Liver (tissue), 9 donors: ENCODE results near the gene SEH1L. TPM values are rescaled to one million over a fixed set of nuclear protein-coding genes. Genes with fewer than 3 reads are reported as not detected.

Source experiments
- DNase-seq: peaks from one replicate; pipeline ENCODE4 v3.0.0-alpha.2; 2017; ENCODE audit warnings: low spot score
- H3K27ac ChIP-seq, 2 donors: one replicate each; pipeline ENCODE4 v1.7.0; 2013; ENCODE audit warnings: inconsistent platforms in 2 of 2, low read length in 2 of 2, control low read depth in 1 of 2, low read depth in 1 of 2, mild to moderate bottlenecking in 1 of 2
- H3K27me3 ChIP-seq, 4 donors: one replicate each; pipeline versions ENCODE4 v1.6.1 to v1.7.0; 2013; ENCODE audit warnings: low read length in 3 of 4, inconsistent platforms in 1 of 4, mild to moderate bottlenecking in 1 of 4, moderate library complexity in 1 of 4; ENCODE audit not compliant: control insufficient read depth in 4 of 4, insufficient read depth in 4 of 4
- H3K36me3 ChIP-seq, 4 donors: one replicate each; pipeline versions ENCODE4 v1.6.1 to v1.7.0; 2013; ENCODE audit warnings: low read length in 3 of 4, mild to moderate bottlenecking in 3 of 4, low read depth in 1 of 4, moderate library complexity in 1 of 4; ENCODE audit not compliant: control insufficient read depth in 4 of 4, insufficient read depth in 3 of 4
- H3K4me1 ChIP-seq, 4 donors: one replicate each; pipeline versions ENCODE4 v1.6.1 to v1.7.0; 2013; ENCODE audit warnings: low read length in 3 of 4, mild to moderate bottlenecking in 3 of 4, moderate library complexity in 1 of 4; ENCODE audit not compliant: control insufficient read depth in 4 of 4, insufficient read depth in 4 of 4
- H3K4me3 ChIP-seq, 3 donors: one replicate each; pipeline versions ENCODE4 v1.6.1 to v1.7.0; 2013; ENCODE audit warnings: low read length in 3 of 3, control low read depth in 1 of 3, low read depth in 1 of 3, mild to moderate bottlenecking in 1 of 3
- H3K9ac ChIP-seq, 2 donors: one replicate each; pipeline ENCODE4 v1.7.0; 2013; ENCODE audit warnings: low read length in 2 of 2, mild to moderate bottlenecking in 2 of 2, moderate library complexity in 2 of 2, control low read depth in 1 of 2, low read depth in 1 of 2
- H3K9me3 ChIP-seq, 4 donors: one replicate each; pipeline versions ENCODE4 v1.6.1 to v1.7.0; 2013; ENCODE audit warnings: low read length in 3 of 4; ENCODE audit not compliant: control insufficient read depth in 4 of 4
- ATF3 ChIP-seq: IDR thresholded peaks from 2 replicates; pipeline ENCODE4 v1.6.1; 2016; ENCODE audit warnings: antibody characterized with exemption
- EGR1 ChIP-seq, 2 donors: IDR thresholded peaks; 2 replicates each; pipeline ENCODE4 v1.6.1; 2016 to 2018; ENCODE audit warnings: antibody characterized with exemption in 2 of 2, low read depth in 2 of 2
- FOXA1 ChIP-seq: IDR thresholded peaks from 2 replicates; pipeline ENCODE4 v1.6.1; 2016; ENCODE audit warnings: antibody characterized with exemption
- FOXA2 ChIP-seq: IDR thresholded peaks from 2 replicates; pipeline ENCODE4 v1.6.1; 2016; ENCODE audit warnings: antibody characterized with exemption
- GABPA ChIP-seq, 2 donors: IDR thresholded peaks in 1 of 2; conservative IDR thresholded peaks in 1 of 2; 2 replicates each; pipeline ENCODE4 v1.6.1; 2016; ENCODE audit warnings: antibody characterized with exemption in 2 of 2, mild to moderate bottlenecking in 1 of 2, moderate library complexity in 1 of 2
- HNF4G ChIP-seq: IDR thresholded peaks from 2 replicates; pipeline ENCODE4 v1.6.1; 2016; ENCODE audit warnings: antibody characterized with exemption
- MAX ChIP-seq: IDR thresholded peaks from 2 replicates; pipeline ENCODE4 v1.6.1; 2016; ENCODE audit warnings: antibody characterized with exemption
- NR2F2 ChIP-seq: IDR thresholded peaks from 2 replicates; pipeline ENCODE4 v1.6.1; 2016; ENCODE audit warnings: antibody characterized with exemption
- RAD21 ChIP-seq, 2 donors: IDR thresholded peaks; 2 replicates each; pipeline ENCODE4 v1.6.1; 2016; ENCODE audit warnings: antibody characterized with exemption in 2 of 2, mild to moderate bottlenecking in 2 of 2
- REST ChIP-seq: IDR thresholded peaks from 2 replicates; pipeline ENCODE4 v1.6.1; 2016; ENCODE audit warnings: antibody characterized with exemption, mild to moderate bottlenecking
- RXRA ChIP-seq, 2 donors: IDR thresholded peaks; 2 replicates each; pipeline ENCODE4 v1.6.1; 2017 to 2018; ENCODE audit warnings: antibody characterized with exemption in 2 of 2, mild to moderate bottlenecking in 1 of 2
- SP1 ChIP-seq: IDR thresholded peaks from 2 replicates; pipeline ENCODE4 v1.6.1; 2018; ENCODE audit warnings: antibody characterized with exemption, mild to moderate bottlenecking
- TAF1 ChIP-seq: conservative IDR thresholded peaks from 2 replicates; pipeline ENCODE4 v1.6.1; 2016; ENCODE audit warnings: antibody characterized with exemption, mild to moderate bottlenecking
- YY1 ChIP-seq: IDR thresholded peaks from 2 replicates; pipeline ENCODE4 v1.6.1; 2016; ENCODE audit warnings: antibody characterized with exemption, mild to moderate bottlenecking
- ZBTB33 ChIP-seq: IDR thresholded peaks from 2 replicates; pipeline ENCODE4 v1.6.1; 2016; ENCODE audit warnings: antibody characterized with exemption
- WGBS: extraction: QIAGEN DNeasy Blood & Tissue Kit; methylation state at CpG from one replicate; pipeline ENCODE4 v1.1.7; 2013; 5-methylcytosine and 5-hydroxymethylcytosine counted together
- polyA plus RNA-seq, 2 donors: library from polyadenylated mRNA; stranded (reverse) in 1 of 2; unstranded in 1 of 2; fragments of 200-250 nt in 1 of 2; fragments of >200 nt in 1 of 2; fragmentation: Nextera tagmentation in 1 of 2; extraction: Ambion mirVana in 1 of 2; gene quantifications; one replicate each; pipeline versions ENCODE4 v1.2.1 to v1.2.3, GENCODE V29; 2013 to 2015
- total RNA-seq, 2 donors: library from RNA; depleted of rRNA; stranded (reverse); fragments of >200 nt; gene quantifications; one replicate each; pipeline ENCODE4 v1.2.3, GENCODE V29; 2014
- donor health status: healthy.
- donor health status: healthy.
- donor health status: healthy.
- donor health status: healthy.
- donor health status: healthy.

SEH1L gene
- total and polyA plus RNA-seq, 4 donors = 12.2 to 28.5 (median 16.8) TPM

- Histone ChIP-seq H3K36me3 (peaks cover 0 to 1% (median 0%) of the 10 kb centered on the region in 4 donors), H3K4me1 (peaks cover 9 to 21% (median 16%) of the 10 kb centered on the region in 4 donors), H3K27me3 (no peaks in the 10 kb centered on the region), H3K27ac (peak overlapping the region; percentile 96 to 99), H3K4me3 (peak overlapping the region; percentile 69 to 80 (median 74)), H3K9ac (peak overlapping the region; percentile 36 to 71), H3K9me3 (no peaks in the 10 kb centered on the region)
- WGBS = 1% methylated on average over 81 of the region's 81 CpGs
- TF ChIP-seq YY1 (no peak), GABPA (IDR thresholded peaks at IDR 0.05 in 1 of 2, conservative IDR thresholded peaks at IDR 0.05 in 1 of 2) (peak in 1 of 2 donors; percentile 78), MAX (peak; percentile 85), FOXA2 (no peak), NR2F2 (no peak), SP1 (peak; percentile 45), EGR1 (IDR thresholded peaks at IDR 0.05; ENCODE audit: low read depth in 2 of 2) (peak; percentile 10 to 29), RXRA (IDR thresholded peaks at IDR 0.05) (peak; percentile 15), FOXA1 (peak; percentile 3)
- peak; percentile 87 for DNase-seq
Measured at GRCh38 chr18:12948050-12948804, 416 bp downstream of the SEH1L start.

- no peak for DNase-seq
- H3K9ac ChIP-seq = no peak overlapping the region
- TF ChIP-seq MAX = no peak
- no peak for TF ChIP-seq TAF1
- no peak for TF ChIP-seq GABPA (IDR thresholded peaks at IDR 0.05 in 1 of 2, conservative IDR thresholded peaks at IDR 0.05 in 1 of 2)
- TF ChIP-seq RXRA (IDR thresholded peaks at IDR 0.05) = no peak
- no peak for TF ChIP-seq NR2F2
- TF ChIP-seq ATF3 = no peak
- peaks cover 2 to 28% (median 15%) of the 10 kb centered on the region in 4 donors for H3K36me3 ChIP-seq
- no peak overlapping the region for H3K4me3 ChIP-seq
- H3K27me3 ChIP-seq = no peaks in the 10 kb centered on the region
- H3K9me3 ChIP-seq = no peaks in the 10 kb centered on the region
- no peak overlapping the region for H3K27ac ChIP-seq
- H3K4me1 ChIP-seq = peaks cover 0 to 3% (median 0%) of the 10 kb centered on the region in 4 donors
- WGBS = 96% methylated on average over 3 of the region's 3 CpGs
Measured at GRCh38 chr18:12958478-12958877, 10.7 kb downstream of the SEH1L start.

GRCh38 chr18:12960395-12960794, 12.6 kb downstream of the SEH1L start:
- no peak for DNase-seq
- Histone ChIP-seq H3K9me3 (no peaks in the 10 kb centered on the region), H3K4me1 (peaks cover 0 to 3% (median 0%) of the 10 kb centered on the region in 4 donors), H3K4me3 (no peak overlapping the region), H3K36me3 (peaks cover 3 to 31% (median 20%) of the 10 kb centered on the region in 4 donors), H3K27me3 (no peaks in the 10 kb centered on the region), H3K27ac (no peak overlapping the region), H3K9ac (no peak overlapping the region)
- TF ChIP-seq EGR1 (IDR thresholded peaks at IDR 0.05; ENCODE audit: low read depth in 2 of 2) (no peak), YY1 (no peak), NR2F2 (no peak), HNF4G (no peak), MAX (no peak), SP1 (no peak), ZBTB33 (no peak), RAD21 (IDR thresholded peaks at IDR 0.05) (no peak), REST (no peak), ATF3 (no peak), RXRA (IDR thresholded peaks at IDR 0.05) (no peak), GABPA (IDR thresholded peaks at IDR 0.05 in 1 of 2, conservative IDR thresholded peaks at IDR 0.05 in 1 of 2) (no peak)
- 92% methylated on average over 2 of the region's 2 CpGs for WGBS
